ENCODE measurements around the gene ASZ1. TPM values are rescaled to one million over a fixed set of nuclear protein-coding genes. Genes with fewer than 3 reads are reported as not detected.

The ASZ1 gene
- total RNA-seq, 6 experiments from 2014 or later: not detected

- no peak overlapping the region for H3K4me3 Mint-ChIP-seq
- peaks cover 6% of the 10 kb centered on the region for H3K9me3 Mint-ChIP-seq
- H3K27ac Mint-ChIP-seq: no peak overlapping the region
- peaks cover 2% of the 10 kb centered on the region for H3K27me3 Mint-ChIP-seq (ENCODE audit: insufficient read depth)
- DNase-seq: peak; percentile 16
- H3K36me3 Mint-ChIP-seq (ENCODE audit: low read depth): peaks cover 5% of the 10 kb centered on the region; the same call in 1 of the 2 replicates
- peak; percentile 41 for TF ChIP-seq CTCF (IDR thresholded peaks at IDR 0.05)
- H3K4me1 Mint-ChIP-seq (ENCODE audit: low read depth): peaks cover 23% of the 10 kb centered on the region
Measured at GRCh38 chr7:117386110-117386706, 41.1 kb downstream of the ASZ1 start.

GRCh38 chr7:117385363-117386109 is 41.8 kb downstream of the ASZ1 start:
- peaks cover 5% of the 10 kb centered on the region; the same call in 1 of the 2 replicates for H3K36me3 Mint-ChIP-seq (ENCODE audit: low read depth)
- H3K27me3 Mint-ChIP-seq (ENCODE audit: insufficient read depth): peaks cover under 1% of the 10 kb centered on the region
- H3K9me3 Mint-ChIP-seq: peaks cover 6% of the 10 kb centered on the region
- DNase-seq: no peak
- peaks cover 23% of the 10 kb centered on the region for H3K4me1 Mint-ChIP-seq (ENCODE audit: low read depth)
- TF ChIP-seq CTCF (IDR thresholded peaks at IDR 0.05): peak; percentile 78
- no peak overlapping the region for H3K27ac Mint-ChIP-seq
- H3K4me3 Mint-ChIP-seq: peak overlapping the region; percentile 45; the same call in 1 of the 2 replicates

GRCh38 chr7:117384688-117385362 is 42.5 kb downstream of the ASZ1 start:
- DNase-seq: no peak
- no peak overlapping the region for H3K4me3 Mint-ChIP-seq
- peaks cover 5% of the 10 kb centered on the region; the same call in 1 of the 2 replicates for H3K36me3 Mint-ChIP-seq (ENCODE audit: low read depth)
- H3K4me1 Mint-ChIP-seq (ENCODE audit: low read depth): peaks cover 23% of the 10 kb centered on the region
- H3K9me3 Mint-ChIP-seq: peaks cover 6% of the 10 kb centered on the region
- no peak overlapping the region for H3K27ac Mint-ChIP-seq
- no peaks in the 10 kb centered on the region; the same call in 1 of the 2 replicates for H3K27me3 Mint-ChIP-seq (ENCODE audit: insufficient read depth)
- TF ChIP-seq CTCF (IDR thresholded peaks at IDR 0.05): no peak

- H3K4me3 Mint-ChIP-seq: no peak overlapping the region
- no peak for TF ChIP-seq CTCF (IDR thresholded peaks at IDR 0.05)
- DNase-seq: no peak
- no peak overlapping the region for H3K27ac Mint-ChIP-seq
- peaks cover 23% of the 10 kb centered on the region for H3K4me1 Mint-ChIP-seq (ENCODE audit: low read depth)
- no peaks in the 10 kb centered on the region; the same call in 1 of the 2 replicates for H3K27me3 Mint-ChIP-seq (ENCODE audit: insufficient read depth)
- H3K9me3 Mint-ChIP-seq: peaks cover 4% of the 10 kb centered on the region
- H3K36me3 Mint-ChIP-seq (ENCODE audit: low read depth): peaks cover 3% of the 10 kb centered on the region; the same call in 1 of the 2 replicates
Measured at GRCh38 chr7:117383483-117384189, 43.7 kb downstream of the ASZ1 start.

GRCh38 chr7:117383046-117383445 is 44.2 kb downstream of the ASZ1 start:
- Mint-ChIP-seq H3K4me3 (no peak overlapping the region), H3K36me3 (ENCODE audit: low read depth) (no peaks in the 10 kb centered on the region), H3K4me1 (ENCODE audit: low read depth) (peaks cover 23% of the 10 kb centered on the region), H3K9me3 (no peaks in the 10 kb centered on the region), H3K27me3 (ENCODE audit: insufficient read depth) (no peaks in the 10 kb centered on the region; the same call in 1 of the 2 replicates), H3K27ac (no peak overlapping the region)
- DNase-seq: no peak
- TF ChIP-seq CTCF (IDR thresholded peaks at IDR 0.05): no peak

Measured in HFFc6 (cell line).